GM04503 (cell line): ENCODE measurements around the gene DRICH1.
"Not testable (repeated sequence)": the region's sequence is repeated elsewhere in the genome, so short reads cannot be mapped to it uniquely, and the experiment has no call there.

Source experiments
- DNase-seq: peaks from one replicate; pipeline ENCODE4 v3.0.0-alpha.2; 2012; ENCODE audit warnings: low read depth

DRICH1 gene

DNA sequence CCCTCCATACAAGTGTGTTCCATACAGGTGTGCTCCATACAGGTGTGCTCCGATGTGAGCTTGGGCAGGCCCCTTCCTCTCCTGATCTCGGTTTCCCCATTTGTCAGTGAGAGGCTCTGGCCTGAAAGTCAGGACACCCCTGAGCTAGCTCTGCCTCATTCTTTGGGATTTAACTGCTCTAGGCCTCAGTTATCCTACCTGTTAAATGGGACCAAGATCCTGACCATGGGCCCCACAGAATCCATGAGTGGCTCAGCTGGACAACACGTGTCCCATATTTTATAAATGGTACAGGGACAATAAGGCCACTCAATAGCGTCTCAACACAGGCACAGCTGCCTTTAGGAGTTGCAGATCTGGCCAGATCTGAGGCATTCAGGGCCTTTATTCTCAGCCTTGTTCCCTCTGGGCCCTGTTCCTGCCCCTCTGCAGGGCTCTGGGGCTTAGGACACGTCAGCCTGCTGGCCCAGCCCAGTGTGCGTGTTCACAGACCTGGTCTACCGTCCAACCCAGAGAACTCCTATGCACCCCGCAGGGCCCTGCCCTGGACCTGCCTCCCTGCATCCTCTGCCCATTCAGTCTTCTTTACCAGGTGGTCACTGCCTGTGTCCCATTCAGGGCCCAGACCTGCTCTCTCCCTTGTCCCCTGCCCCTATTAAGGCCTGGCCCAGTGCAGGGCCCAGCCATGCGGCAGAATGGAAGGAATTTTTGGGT lies 33.2 kb downstream of the DRICH1 start:
- no peak for DNase-seq

DNA sequence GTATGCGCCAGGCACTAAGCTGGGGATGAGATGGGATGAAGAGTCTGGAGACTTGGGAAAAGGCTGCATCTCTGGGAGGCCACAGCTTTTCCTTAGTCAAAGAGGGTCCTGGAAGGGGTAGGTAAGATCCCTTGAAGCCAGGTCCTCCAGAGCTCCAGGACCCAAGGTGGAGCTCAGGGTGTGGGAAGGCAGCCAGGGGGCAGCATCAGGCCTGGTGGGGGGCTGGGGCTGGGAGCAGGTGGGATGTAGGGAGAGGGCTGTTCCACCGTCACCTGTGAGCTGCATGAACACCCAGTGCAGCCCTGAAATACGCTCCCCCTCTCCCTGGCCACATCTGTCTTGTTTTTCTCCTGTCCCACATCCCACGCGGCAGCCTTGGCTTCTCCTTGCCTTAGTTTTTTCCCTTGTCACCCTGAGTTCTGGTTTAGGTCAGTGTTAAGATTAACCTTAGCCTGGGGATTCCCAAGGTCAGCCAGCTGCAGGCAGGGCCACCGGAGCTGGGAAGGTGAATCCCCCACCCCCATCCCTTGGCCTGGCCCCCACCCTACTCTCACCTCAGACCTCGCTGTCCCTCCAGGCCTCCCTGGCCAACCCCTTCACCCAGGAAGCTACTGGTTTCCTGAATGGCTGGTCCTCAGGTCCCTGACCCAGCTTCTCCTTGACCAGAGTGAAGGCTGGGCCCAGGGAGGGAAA lies 34.4 kb downstream of the DRICH1 start:
- DNase-seq = not testable (repeated sequence)

DNA sequence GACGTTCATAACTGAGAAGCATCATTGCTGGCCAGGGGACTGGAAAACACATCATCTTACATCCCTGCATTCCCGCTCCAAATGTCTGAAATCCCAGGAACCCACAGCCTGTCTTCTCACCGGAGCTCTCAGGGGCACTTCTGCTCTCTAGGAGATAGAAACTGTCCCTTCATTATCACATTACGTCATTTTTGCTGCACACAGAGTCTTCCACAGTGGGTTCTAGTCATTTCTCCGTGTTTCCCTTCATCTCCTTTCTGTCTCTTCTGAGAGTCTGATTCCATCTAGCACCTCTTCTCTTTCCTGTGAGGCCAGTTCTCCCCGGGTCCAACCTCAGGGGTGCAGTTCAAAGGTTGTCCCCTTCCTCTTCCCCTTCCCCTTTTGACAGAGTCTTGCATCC lies 36.2 kb downstream of the DRICH1 start:
- DNase-seq = not testable (repeated sequence)

DNA sequence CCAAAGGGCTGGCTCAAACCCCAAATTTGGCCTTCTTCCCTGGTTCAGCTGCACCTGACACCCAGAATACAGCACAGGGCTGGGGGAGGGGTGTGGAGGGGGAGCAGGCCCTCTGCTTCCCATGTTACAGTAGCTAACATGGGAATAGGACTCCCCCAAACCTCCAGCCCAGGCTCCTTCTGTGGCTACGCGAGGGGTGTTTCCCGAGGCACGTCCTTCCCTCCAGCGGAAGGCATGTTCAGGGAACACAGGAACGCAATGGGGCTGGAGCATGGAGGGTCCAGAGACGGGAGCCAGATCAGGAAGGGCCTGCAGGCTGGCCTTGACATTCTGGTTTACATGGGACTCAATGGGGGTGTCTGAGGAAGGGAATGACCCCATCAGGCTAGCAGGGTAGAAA lies 40.3 kb downstream of the DRICH1 start:
- DNase-seq = no peak

DNA sequence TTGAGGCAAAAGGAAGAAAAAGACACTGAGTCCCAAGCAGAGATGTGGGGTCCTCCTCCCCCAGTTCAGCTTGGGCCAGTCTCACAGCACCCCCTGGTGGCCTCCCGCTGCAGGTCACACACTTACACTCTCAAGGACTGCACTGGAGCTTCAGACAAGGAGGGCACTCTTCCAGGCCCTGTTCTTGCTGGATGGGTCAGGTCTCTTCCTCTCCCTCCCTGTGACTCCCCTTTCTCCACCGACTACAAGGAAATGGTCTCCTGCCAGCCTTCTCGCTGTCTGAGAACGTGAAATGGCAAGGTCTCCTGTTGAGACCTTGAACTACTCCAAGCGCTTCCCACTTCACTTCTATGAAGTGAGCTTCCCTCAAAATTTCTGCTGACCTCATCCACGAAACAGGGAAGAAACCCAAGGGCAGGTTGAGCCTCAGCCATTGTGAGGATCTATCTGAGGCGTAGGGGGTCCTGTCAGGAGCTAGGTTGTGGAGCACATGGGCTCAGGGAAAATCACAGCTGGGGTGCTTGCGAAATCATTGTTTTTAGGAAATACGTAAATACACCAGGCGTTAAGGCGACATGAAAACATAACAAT lies 40.8 kb downstream of the DRICH1 start:
- no peak for DNase-seq

DNA sequence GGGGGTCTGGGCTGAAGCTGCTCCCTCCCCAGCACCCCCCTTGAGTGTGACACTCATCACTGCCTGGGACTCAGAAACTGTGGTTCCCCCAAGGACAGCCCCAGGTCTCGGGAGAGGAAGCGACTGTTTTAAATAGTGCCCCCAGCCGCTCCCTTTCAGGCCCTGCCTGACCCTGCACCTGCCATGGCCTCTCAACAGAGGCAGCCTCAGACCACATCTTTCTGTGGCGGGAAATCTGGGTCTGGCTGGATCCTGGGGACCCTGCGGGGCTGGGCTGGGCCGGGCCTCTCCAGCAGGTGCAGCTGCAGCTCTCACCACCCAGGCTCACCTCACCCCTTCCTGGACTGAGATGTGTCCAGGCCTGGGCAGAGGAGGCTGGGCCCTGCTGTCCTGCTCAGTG lies 48.3 kb downstream of the DRICH1 start:
- DNase-seq = no peak

DNA sequence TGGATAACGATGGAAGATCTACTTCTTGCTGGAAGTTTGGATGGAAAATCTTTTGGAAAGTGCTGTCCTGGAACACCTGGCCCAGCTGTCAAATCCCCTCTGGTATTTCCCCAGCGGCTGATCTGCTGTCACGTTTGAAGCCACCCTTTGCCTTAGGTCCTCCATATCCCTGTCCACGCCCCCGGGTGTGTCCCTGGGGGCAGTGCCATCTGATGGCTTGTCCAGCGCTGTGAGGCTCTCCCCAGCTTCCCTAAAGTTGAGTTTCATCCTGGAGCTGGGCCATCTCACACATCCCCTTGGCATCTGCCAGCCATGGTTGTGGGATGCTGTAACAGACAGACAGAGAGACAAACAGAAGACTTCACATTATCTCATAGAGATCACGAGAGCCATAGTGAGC lies 49.0 kb downstream of the DRICH1 start:
- no peak for DNase-seq

DNA sequence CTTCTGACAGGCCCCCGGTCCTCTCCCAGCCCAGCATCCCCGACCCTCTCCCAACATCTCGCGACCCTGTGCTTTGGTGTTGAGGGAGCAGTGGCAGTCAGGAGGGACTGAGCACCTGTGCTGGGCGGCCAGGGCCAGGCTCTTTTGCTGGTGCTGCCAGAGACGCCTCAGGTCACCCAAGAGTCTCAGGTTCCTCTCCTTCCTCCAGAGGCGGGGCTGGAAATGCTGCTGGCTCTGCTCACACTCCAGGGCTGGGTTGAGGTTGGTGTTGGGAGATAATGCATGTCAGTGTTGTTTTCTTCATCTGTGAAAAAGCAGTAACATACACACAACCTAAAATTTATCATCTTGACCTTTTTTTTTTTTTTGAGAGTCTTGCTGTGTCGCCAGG lies 50.9 kb downstream of the DRICH1 start:
- no peak for DNase-seq

DNA sequence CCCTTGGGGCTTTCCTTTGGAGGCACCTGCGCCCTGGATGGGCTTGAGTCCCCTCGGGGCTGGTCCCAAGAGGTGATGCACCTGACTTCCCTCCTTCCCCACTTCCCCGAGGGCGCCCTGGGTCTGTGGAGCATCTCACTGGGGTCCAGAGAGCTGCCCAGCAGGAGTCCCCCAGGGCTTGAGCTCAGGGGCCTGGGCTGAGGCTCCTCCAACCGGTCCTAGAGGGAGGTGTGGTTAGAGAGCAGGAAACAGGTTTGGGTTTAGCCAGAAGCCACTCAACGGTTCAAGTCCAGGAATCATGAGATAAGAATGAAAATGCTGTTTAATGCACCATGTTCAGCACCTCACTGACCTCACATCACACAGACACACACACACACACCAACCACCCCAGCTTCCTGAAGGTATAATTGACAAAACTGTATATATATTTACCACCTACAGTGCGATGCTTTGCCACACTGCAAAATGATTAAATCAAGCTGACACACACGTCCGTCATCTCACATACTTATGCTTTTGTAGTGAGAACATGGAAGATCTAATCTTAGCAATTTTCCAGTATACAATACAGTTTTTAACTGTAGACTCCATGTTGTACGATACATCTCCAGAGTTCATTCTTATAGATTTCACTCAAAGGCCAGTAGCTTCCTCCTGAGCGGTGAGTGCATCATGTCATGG lies 51.4 kb downstream of the DRICH1 start:
- DNase-seq = no peak

DNA sequence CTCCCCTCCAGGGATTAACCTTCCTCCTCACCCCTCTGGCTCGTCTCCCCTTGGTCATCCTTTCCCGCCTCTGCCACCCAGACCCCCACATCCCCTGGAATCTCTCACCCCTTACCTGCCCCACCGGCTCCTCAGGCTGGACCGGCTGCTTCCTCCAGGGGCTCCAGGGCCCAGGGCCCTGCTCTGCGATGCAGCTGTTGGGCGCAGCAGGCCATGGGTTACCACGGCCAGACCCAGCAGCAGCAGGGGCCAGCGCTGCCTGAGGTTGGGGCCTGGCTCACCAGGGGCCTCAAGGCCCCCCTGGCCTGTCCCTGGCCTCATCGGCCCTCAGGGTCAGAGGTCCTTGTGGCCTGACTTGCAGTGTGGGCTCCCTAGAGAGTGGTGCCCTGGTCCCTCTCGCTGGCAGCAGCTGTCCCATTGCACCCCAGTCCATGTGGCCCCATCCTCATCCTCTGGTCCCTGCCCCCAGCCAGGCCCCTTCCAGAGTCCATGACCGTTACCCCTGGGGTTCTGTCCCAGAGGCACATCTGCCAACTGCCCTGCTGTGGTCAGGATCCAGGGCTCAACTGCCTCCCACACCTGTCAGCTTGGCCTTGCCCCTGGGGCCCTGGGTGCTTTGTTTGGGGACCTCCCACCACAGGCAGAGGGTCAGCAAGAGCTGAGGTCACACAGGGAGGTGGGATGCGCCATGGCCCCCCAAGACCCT lies 52.1 kb downstream of the DRICH1 start, which contains the start of gene IGLL1:
IGLL1 (minus strand) TSS at position 421 of the 706 bp plus-strand sequence; CDS start at position 321, 100 bp downstream.
- DNase-seq = no peak

DNA sequence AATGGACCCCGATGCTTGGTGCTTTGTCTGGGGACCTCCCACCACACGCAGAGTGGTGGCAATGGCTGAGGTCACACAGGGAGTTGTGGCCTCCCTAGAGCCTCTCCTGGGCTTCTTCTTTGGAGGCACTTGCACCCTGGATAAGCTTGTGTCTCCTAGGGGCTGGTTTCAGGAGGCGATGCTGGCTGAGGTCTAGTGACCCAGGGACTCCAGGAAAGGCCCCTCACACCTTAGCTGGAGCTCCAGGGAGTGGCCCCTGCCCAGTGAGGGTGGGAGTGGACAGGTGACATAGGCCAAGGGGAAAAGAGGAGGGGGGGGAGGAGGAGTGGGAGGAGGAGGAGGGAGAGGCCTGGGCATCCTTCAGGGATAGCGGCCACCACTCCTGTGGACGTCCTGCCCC lies 52.8 kb downstream of the DRICH1 start:
- DNase-seq = no peak

DNA sequence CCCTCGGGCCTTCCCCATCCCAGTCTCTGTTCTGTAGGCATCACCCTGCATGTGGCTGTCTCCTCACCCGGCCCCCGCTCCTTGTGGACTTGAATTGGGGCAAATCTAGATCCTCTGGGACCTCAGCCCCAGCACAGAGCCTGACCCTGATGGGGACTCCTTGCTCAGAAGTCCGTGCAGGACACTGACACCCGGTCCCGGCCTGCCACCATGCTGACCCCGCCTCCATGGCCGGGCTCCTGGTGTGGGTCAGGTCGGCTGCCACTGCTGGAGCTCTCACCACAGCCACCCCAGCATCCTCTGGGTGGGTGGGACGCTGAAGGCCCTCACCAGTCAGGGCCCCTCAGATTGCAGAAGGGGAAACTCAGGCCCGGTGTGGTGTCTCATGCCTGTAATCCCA lies 53.8 kb downstream of the DRICH1 start:
- no peak for DNase-seq

DNA sequence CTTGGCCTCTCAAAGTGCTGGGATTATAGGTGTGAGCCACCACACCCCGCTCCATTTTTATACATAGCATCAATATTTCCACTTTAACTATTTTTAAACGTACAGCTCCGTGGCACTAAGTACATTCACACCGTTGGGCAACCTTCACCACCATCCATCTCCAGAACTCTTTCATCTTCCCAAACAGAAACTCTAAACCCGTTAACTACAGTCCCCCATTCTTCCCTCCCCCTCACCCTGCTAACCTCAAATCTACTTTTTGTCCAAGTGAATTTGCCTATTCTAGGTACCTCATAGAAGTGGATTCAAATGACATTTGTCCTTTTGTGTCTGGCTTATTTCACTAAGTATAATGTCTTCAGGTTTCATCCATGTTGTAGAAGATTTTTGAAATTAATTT lies 55.4 kb downstream of the DRICH1 start:
- no peak for DNase-seq

DNA sequence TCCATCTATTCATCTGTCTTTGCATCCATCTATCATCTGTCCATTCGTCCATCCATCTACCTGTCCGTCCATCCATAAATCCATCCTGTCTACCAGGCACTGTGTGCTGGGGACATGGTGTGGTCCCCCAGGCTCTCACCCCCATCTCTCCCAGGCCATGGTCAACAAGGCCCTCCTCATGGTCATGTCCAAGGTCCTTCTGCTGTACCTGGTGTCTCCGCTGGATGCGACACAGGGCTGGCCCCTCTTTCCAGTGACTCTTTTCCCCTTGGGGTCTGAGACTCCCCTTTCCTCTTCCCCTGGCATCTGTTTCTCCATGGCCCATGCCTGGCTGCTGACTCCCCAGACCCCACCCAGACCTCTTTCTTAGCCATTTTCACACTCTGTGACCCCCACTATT lies 56.5 kb downstream of the DRICH1 start:
- DNase-seq = no peak

DNA sequence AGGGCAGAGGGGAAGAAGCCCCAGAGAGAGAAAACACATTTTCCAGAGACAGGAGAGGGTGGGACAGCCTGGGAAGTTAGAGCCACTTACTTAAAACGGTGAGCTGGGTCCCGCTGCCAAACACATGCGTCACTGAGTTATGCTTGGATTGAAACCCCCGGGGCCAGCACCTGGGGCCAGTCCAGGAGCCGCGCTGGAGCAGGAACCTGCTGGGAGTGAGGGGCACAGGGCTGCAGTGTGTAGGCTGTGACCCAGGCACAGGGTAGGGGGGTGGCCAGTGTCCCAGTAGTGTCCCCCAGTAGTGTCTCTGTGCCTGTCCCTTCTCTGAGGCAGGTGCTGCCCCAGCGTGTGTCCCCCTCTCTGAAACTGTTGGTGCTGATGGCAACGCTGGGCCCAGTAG lies 57.2 kb downstream of the DRICH1 start:
- no peak for DNase-seq

DNA sequence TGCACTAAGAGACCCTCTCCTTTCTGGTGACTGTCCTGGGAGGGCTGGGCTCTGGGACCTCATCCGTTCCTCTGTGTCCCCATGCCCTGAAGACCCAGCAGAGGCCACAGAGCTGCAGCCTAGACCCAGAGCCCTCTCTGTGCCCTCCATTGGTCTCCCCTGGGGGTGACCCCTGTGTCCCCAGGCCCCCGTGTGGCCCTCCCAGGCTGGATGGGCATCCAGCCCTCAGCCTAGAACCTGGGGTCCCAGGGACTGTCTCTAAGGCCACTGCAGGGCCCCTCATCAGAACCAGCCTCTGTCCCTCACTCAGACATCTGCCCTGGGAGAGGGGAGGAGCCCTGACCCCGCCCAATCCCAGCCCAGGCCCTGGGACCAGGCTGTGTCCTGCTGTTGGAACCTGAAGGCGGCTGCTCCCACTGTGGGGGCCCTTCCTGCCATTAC lies 57.7 kb downstream of the DRICH1 start:
- DNase-seq = no peak

DNA sequence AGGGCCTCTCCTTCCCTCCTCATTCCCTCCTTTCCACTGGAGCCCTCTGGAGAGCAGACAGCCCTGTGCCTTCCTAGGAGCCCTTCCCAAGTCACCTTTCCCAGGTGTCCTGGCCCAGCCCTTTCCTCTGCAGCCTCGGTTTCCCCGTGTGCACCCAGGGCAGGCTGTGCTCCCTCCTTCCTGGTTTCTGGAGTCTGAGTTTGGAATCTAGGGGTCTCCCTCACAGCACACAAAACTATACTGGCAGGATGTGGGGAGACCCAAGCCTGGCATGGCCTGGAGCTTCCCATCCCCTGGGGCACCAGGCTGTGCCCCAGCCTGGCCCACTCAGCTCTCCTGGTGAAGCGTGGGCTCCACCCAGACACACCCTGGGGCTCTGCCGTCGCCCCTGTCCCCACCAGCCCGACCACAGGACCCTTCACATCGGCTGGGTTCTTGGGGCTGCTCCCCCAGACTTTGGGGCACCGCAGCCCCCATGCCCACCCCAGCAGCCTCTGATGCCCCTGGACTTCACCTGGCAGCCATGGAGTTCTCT lies 58.4 kb downstream of the DRICH1 start:
- not testable (repeated sequence) for DNase-seq

DNA sequence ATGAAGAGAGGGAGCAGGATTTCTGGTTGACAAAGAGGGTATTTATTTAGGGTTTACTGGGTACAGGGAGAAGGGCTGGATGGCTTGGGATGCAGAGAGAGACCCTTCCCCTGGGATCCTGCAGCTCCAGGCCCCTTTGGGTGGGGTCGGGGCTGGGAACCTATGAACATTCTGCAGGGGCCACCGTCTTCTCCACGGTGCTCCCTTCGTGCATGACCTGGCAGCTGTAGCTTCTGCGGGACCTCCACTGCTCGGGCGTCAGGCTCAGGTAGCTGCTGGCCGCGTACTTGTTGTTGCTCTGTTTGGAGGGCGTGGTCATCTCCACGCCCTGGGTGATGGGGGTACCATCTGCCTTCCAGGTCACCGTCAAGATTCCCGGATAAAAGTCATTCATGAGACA lies 59.0 kb downstream of the DRICH1 start:
- not testable (repeated sequence) for DNase-seq

DNA sequence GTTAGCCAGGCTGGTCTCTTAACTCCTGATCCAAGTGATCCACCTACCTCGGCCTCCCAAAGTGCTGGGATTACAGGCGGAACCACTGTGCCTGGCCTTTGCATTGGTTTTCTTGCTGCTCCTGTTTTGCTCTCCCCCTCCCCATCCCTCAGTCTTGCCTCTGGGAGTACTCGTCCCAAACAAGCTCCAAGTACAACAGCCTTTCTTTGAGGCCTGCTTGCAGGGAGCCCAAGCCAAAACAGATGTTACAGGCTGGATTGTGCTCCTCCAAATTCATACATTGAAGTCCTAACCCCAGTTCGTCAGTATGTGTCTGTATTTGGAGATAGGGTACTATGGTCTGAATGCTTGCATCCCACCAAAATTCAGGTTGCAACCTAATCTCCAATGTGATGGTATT lies 60.6 kb downstream of the DRICH1 start:
- no peak for DNase-seq

DNA sequence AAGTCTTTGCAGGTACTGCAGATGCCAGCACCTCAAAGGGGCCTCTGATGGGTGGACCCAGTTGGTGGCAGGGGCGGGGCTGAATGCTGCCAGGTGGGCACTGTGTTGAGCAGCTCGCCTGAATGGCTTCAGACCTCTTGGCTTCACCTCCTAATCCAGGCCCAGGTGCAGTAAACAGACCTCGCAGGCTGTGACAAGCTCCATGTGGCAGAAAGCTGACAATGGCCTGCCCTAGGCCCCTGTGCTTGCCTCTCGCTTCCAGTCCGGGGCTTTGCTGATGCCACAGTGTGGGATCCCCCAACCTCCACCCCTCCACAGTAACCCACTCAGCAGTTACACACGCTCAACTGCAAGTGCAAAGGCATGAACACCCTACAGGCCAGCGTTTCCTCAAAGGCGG lies 61.4 kb downstream of the DRICH1 start:
- DNase-seq = no peak

DNA sequence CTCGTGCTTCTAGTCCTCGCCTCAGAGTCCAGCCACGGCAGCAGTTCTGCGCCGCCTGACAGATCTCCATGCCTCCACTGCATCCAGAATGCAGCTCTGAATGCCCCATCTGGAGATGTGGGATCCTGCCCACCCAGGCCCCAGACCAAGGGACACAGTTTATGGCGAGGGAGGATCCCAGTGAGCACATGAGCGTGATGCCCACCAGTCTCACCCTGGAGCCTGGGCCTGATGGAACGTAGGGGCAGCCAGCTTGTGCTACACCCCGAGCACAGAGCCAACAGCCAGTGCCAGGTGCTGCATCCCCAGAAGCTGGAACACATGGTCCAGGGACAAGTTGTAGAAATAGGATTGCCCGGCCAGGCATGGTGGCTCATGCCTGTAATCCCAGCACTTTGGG lies 62.4 kb downstream of the DRICH1 start:
- no peak for DNase-seq

DNA sequence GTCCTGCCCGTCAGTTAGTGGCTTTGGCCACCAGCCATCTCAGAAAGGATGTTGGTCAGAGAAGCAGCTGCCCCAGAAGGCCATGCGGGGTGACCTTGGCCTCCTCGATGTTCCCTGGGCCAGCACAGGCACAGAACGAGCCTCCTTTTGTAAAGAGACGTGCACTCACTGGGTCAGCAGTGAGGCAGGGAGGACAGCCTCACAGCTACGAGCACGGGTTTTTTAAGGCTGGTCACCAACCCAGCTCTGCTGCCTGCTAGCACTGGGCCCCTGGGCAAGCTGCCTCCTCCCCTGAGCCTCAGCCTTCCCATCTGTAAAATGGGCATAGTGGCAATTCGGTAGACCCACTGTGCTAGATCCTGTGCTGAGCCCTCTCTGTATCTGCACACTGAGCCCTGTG lies 62.8 kb downstream of the DRICH1 start:
- DNase-seq = no peak
